Breast epithelium (tissue), 4 donors: ENCODE measurements around the gene ARHGAP4. TPM values are rescaled to one million over a fixed set of nuclear protein-coding genes. Genes with fewer than 3 reads are reported as not detected.

ENCODE experiments used
- DNase-seq, 2 donors: peaks; one replicate each; pipeline ENCODE4 v3.0.0-alpha.2; 2019; ENCODE audit warnings: low spot score in 2 of 2
- H3K27ac ChIP-seq, 2 donors: fragments of 200-600 bp; sonication (generic) in 1 of 2; one replicate each; pipeline ENCODE4 v1.5.1; 2016 to 2019; ENCODE audit warnings: mild to moderate bottlenecking in 1 of 2
- H3K27me3 ChIP-seq, 2 donors: fragments of 200-600 bp; sonication (generic) in 1 of 2; one replicate each; pipeline versions ENCODE4 v1.5.1 to v1.6.0; 2017 to 2019; ENCODE audit warnings: control low read depth in 1 of 2, mild to moderate bottlenecking in 1 of 2
- H3K36me3 ChIP-seq: fragments of 200-600 bp; one replicate; pipeline ENCODE4 v1.5.1; 2019
- H3K4me1 ChIP-seq, 2 donors: fragments of 200-600 bp; sonication (generic); one replicate each; pipeline ENCODE4 v1.5.1; 2016 to 2019; ENCODE audit warnings: control low read depth in 1 of 2
- H3K4me3 ChIP-seq, 3 donors: fragments of 200-600 bp; sonication (generic); 1 replicate in 2 of 3; 2 replicates in 1 of 3; pipeline ENCODE4 v1.5.1; 2016 to 2019; ENCODE audit warnings: mild to moderate bottlenecking in 3 of 3, moderate library complexity in 2 of 3
- H3K9me3 ChIP-seq, 2 donors: fragments of 200-600 bp; sonication (generic) in 1 of 2; one replicate each; pipeline ENCODE4 v1.5.1; 2016 to 2019; ENCODE audit warnings: control low read depth in 1 of 2
- POLR2A ChIP-seq: fragments of 450-650 bp; IDR thresholded peaks from one replicate; pipeline ENCODE4 v1.6.1; 2016; ENCODE audit warnings: antibody characterized with exemption, mild to moderate bottlenecking, moderate library complexity
- POLR2AphosphoS5 ChIP-seq, 3 donors: sonication (generic); formaldehyde crosslinking; IDR thresholded peaks; one replicate each; pipeline ENCODE4 v1.6.1; 2017; ENCODE audit warnings: antibody characterized with exemption in 3 of 3
- intact Hi-C: fragments of 100-400 bp; cut with DNase I; formaldehyde crosslinking; loops from one replicate; pipeline ENCODE4 v1.15.1; 2023; ENCODE audit warnings: low total_unique reads
- total RNA-seq, 3 donors: library from RNA; depleted of rRNA; stranded (reverse); fragments of >200 nt; gene quantifications; one replicate each; pipeline ENCODE4 v1.1.0, GENCODE V29; 2016
- TF ChIP-seq, protein P1 (sequence below), 3 donors: fragments of 450-650 bp; IDR thresholded peaks; one replicate each; pipeline ENCODE4 v1.5.1; 2016 to 2017; ENCODE audit warnings: antibody characterized with exemption in 3 of 3, mild to moderate bottlenecking in 3 of 3, moderate library complexity in 3 of 3

Gene ARHGAP4
- total RNA-seq, 3 donors from 2014 or later = 18.4 to 21.5 (median 19.8) TPM

DNA sequence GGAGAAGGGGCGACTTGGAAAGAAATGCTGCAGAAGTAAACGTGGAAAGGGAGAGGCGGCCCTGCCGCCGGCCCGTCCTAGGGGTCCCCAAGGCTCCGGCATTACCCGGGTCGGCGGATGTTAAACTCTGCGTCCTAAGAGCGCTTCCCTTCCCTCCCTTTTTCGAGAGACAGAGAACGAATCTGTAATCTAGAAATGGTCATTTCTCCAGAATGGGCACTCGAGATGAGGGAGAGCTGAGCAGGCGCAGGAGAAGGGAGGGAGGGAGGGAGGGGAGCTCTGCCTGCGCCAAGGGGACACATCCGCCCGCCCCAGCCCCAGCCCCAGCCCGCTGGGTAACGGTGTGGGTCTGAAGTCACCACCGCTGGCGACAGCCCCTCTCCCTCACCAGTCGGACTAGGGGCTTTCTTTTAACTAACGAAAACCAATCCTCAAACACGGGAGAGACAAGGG, 43.9 kb upstream of the ARHGAP4 start:
- intact Hi-C loops = no loop called here
- peak overlapping the region; percentile 73 to 91 (median 82) for H3K4me3 ChIP-seq
- no peaks in the 10 kb centered on the region for H3K36me3 ChIP-seq
- peak overlapping the region; percentile 99 to 100 for H3K27ac ChIP-seq
- peaks cover 0 to 24% of the 10 kb centered on the region in 2 donors for H3K27me3 ChIP-seq
- H3K4me1 ChIP-seq = peaks cover 0 to 15% of the 10 kb centered on the region in 2 donors
- TF ChIP-seq, protein P1, sequence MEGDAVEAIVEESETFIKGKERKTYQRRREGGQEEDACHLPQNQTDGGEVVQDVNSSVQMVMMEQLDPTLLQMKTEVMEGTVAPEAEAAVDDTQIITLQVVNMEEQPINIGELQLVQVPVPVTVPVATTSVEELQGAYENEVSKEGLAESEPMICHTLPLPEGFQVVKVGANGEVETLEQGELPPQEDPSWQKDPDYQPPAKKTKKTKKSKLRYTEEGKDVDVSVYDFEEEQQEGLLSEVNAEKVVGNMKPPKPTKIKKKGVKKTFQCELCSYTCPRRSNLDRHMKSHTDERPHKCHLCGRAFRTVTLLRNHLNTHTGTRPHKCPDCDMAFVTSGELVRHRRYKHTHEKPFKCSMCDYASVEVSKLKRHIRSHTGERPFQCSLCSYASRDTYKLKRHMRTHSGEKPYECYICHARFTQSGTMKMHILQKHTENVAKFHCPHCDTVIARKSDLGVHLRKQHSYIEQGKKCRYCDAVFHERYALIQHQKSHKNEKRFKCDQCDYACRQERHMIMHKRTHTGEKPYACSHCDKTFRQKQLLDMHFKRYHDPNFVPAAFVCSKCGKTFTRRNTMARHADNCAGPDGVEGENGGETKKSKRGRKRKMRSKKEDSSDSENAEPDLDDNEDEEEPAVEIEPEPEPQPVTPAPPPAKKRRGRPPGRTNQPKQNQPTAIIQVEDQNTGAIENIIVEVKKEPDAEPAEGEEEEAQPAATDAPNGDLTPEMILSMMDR (IDR thresholded peaks at IDR 0.05) = no peak
- DNase-seq = no peak
- H3K9me3 ChIP-seq = no peaks in the 10 kb centered on the region

DNA sequence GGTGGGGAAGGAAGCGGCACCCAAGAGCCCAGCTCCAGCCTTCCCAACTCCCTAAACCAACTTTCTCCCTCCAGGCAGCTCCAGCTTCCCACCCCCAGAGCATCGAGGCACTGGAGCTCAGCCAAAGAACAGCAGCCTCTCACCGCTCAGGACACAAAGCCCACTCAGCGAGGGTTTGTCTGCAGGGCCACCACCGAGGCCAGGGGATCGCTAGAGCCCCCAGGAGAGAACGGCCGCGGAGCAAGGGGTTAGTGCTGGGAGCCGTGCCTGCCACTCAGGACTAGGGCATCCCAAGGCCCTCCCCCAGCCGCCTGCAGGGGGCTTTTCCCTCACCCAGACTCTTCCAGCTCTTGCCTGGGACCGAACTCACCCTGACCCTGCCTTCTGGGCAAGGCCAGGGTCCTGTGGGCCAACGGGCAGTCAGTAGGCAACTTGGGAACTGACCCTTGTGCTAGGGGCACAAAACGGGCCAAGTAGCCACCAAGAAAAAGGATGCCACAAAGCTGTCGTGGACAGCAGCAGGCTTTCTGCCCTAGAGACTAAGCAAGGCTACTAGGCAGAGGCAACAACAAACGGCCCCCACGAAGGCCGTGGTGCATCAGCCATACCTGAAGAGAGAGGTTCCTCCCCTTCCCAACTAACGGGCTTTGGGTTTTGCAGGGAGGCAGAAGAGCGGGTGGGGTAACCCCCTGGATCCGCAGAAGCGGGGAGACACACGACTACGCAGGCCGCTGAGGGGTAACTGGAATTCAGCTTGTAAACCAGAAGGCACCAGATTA, 43.2 kb upstream of the ARHGAP4 start:
- intact Hi-C loops = no loop called here
- H3K9me3 ChIP-seq = no peaks in the 10 kb centered on the region
- H3K4me3 ChIP-seq = peak overlapping the region; percentile 73 to 91 (median 82)
- H3K27me3 ChIP-seq = peaks cover 0 to 24% of the 10 kb centered on the region in 2 donors
- peaks cover 0 to 15% of the 10 kb centered on the region in 2 donors for H3K4me1 ChIP-seq
- peak overlapping the region in 1 of 2 donors; percentile 100 for H3K27ac ChIP-seq
- TF ChIP-seq, protein P1 (IDR thresholded peaks at IDR 0.05) = no peak
- TF ChIP-seq POLR2A (no peak), POLR2AphosphoS5 (IDR thresholded peaks at IDR 0.05) (no peak)
- no peak for DNase-seq
- no peaks in the 10 kb centered on the region for H3K36me3 ChIP-seq

DNA sequence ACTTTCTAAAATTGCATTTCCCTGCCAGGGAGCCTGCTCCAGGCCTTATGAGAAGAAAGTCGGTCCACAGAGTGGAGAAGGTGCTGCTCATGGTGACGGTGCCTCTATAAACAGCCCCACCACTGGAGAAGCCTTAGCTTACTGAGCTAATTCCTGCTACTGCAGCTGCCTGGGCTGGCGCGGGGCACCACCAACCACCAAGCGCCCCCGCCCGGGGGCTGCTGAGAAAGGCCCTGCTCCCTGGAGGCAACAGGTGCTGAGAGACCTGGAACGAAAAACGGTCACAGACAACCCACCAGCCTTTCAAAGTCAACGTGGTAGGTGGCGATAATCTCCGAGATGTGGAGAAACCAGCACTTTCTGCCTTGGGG, 42.7 kb upstream of the ARHGAP4 start:
- TF ChIP-seq, protein P1 (IDR thresholded peaks at IDR 0.05) = no peak
- no peak for TF ChIP-seq POLR2A
- no peak for TF ChIP-seq POLR2AphosphoS5 (IDR thresholded peaks at IDR 0.05)
- no peak for DNase-seq
- intact Hi-C loops = no loop called here
- peaks cover 0 to 24% of the 10 kb centered on the region in 2 donors for H3K27me3 ChIP-seq
- H3K9me3 ChIP-seq = no peaks in the 10 kb centered on the region
- H3K4me1 ChIP-seq = peaks cover 0 to 10% of the 10 kb centered on the region in 2 donors
- no peaks in the 10 kb centered on the region for H3K36me3 ChIP-seq
- peak overlapping the region; percentile 73 to 91 (median 82) for H3K4me3 ChIP-seq
- peak overlapping the region in 1 of 2 donors; percentile 100 for H3K27ac ChIP-seq

DNA sequence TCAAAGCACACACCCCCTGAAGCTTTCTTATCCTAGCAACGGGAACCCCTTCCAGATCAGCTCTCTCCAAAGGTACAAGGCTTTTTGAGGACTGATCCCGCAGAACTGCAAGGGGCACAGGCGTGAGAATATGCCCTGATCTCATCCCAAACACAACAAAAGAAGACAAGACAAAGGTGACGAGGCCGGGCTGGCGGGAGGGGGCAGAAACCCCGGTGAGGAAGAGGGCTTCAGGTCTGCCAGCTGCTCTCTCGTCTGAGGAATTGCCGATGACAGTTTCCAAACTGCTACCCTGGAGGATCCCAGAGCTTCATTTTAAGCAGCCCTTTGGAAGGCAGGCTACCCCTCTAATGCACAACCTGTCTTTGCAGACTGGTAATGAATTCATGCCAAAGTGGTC, 42.2 kb upstream of the ARHGAP4 start:
- peak overlapping the region in 2 of 3 donors; percentile 82 to 91 for H3K4me3 ChIP-seq
- no peaks in the 10 kb centered on the region for H3K36me3 ChIP-seq
- H3K27ac ChIP-seq = peak overlapping the region; percentile 26 to 100
- TF ChIP-seq, protein P1 (IDR thresholded peaks at IDR 0.05) = no peak
- no peak for TF ChIP-seq POLR2AphosphoS5 (IDR thresholded peaks at IDR 0.05)
- TF ChIP-seq POLR2A = no peak
- H3K27me3 ChIP-seq = peaks cover 0 to 24% of the 10 kb centered on the region in 2 donors
- H3K4me1 ChIP-seq = peaks cover 0 to 6% of the 10 kb centered on the region in 2 donors
- H3K9me3 ChIP-seq = no peaks in the 10 kb centered on the region
- intact Hi-C loops = no loop called here
- no peak for DNase-seq

DNA sequence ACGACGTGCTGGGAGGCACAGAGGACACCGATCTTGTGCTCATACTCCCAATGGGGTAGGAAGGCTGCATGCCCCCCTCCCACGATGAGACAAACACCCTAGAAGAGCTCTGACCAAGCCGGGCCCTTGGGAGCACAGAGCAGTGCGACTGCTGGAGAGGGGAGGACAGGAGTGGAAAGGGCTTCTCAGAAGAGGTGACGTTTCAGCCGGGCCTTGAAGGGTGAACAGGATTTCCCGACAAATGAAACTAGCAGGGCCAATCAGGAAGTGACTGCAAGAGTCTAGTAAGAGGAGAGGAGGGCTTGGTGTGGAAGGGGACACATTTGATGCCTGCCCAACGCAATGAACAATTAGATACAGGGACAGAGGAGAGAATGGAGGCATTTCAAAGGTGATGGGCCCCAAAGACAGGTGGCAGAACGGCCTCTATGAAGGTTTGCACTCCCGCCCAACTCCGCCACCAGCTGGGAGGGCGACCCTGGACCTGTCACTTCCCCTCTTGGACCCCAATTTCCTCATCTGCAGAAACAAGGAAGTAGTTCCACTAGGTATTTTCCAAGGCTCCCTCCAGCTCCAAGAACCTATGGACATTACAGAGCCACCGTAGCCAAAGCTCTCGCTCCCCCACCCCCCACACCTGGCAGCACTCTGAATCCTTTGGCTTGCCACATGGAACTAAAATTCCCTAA, 41.6 kb upstream of the ARHGAP4 start:
- Histone ChIP-seq H3K36me3 (no peaks in the 10 kb centered on the region), H3K27ac (peak overlapping the region; percentile 26 to 100), H3K9me3 (no peaks in the 10 kb centered on the region), H3K4me3 (peak overlapping the region in 1 of 3 donors; percentile 91), H3K27me3 (peaks cover 0 to 24% of the 10 kb centered on the region in 2 donors), H3K4me1 (peaks cover 0 to 6% of the 10 kb centered on the region in 2 donors)
- intact Hi-C loops = no loop called here
- DNase-seq = no peak
- TF ChIP-seq, protein P1 (IDR thresholded peaks at IDR 0.05) = no peak
- TF ChIP-seq POLR2A = no peak
- no peak for TF ChIP-seq POLR2AphosphoS5 (IDR thresholded peaks at IDR 0.05)
